ENCODE results near the gene FGFBP1.

DNA sequence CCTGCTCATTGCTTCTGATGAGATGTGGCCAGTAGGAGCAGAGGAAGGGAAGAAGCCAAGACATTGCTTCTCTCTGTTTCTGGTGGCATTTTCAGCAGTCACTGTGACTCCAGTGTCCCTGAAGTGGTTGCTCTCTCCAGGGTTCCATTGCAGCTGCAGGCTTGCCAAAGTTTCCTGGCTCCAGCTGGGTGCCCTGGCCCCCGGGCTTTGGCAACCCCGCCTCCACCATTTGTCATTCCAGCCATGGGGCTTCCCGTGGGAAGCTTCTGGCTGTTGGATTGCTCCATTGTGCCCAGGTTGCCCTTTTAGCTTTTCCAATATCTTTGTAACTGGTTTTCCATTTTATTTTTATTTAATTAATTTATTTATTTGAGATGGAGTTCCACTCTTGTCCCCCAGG lies 12.7 kb downstream of the FGFBP1 start:
- TF ChIP-seq CTCF (IDR thresholded peaks at IDR 0.05) (no peak), POLR2A (IDR thresholded peaks at IDR 0.05) (no peak)
